K562 (cell line): ENCODE measurements around the gene TBC1D1.

Source experiments
- ARNT ChIP-seq, 2 experiments: fragments of 450-650 bp; IDR thresholded peaks; 2 replicates each; pipeline ENCODE4 v1.6.1; 2016; ENCODE audit warnings: mild to moderate bottlenecking in 1 of 2
- RBFOX2 ChIP-seq: fragments of 200-400 bp; formaldehyde crosslinking; IDR thresholded peaks from 2 replicates; pipeline ENCODE4 v1.6.1; 2017; ENCODE audit warnings: low read depth, mild to moderate bottlenecking, low read length, moderate library complexity
- TF ChIP-seq, protein P1 (sequence below), 3 experiments: fragments of 200-800 bp in 1 of 3; sonication (Bioruptor generic) in 1 of 3; sonication (generic) in 1 of 3; formaldehyde crosslinking in 1 of 3; IDR thresholded peaks; 2 replicates each; pipeline versions ENCODE4 v1.6.1 to v1.8.0; 2016 to 2022; ENCODE audit warnings: mild to moderate bottlenecking in 2 of 3, missing compliant biosample characterization in 2 of 3, missing genetic modification characterization in 2 of 3, missing genetic modification reagents in 1 of 3
- TF ChIP-seq, protein P2 (sequence below), 3 experiments: IDR thresholded peaks in 2 of 3; conservative IDR thresholded peaks in 1 of 3; 2 replicates each; pipeline ENCODE4 v1.5.1; 2011 to 2012; ENCODE audit warnings: low read length in 3 of 3, mild to moderate bottlenecking in 3 of 3, control low read depth in 2 of 3, improper control_type of control experiment in 1 of 3, inconsistent platforms in 1 of 3, low read depth in 1 of 3, mixed read lengths in 1 of 3, moderate library complexity in 1 of 3; ENCODE audit not compliant: insufficient read depth in 2 of 3

DNA sequence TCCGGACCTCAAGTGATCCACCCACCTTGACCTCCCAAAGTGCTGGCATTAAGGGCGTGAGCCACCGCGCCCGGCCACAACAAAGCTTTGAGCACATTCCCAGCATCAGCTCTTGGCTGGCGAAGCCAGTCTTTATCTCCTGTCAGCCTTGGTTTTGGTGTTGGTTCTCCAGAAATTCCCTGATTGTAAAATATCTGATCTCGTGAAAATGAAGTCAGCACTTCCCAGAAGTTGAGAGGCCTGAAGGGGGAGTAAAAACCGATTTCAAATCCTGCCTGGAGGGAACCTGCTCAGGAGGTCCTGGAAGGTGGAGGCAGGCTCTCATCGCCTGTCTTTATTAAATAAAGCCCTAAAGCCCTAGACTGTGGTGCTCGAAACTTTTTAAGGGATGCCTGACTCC, 102.9 kb downstream of the TBC1D1 start:
- TF ChIP-seq RBFOX2, result no peak
- TF ChIP-seq, protein P1, sequence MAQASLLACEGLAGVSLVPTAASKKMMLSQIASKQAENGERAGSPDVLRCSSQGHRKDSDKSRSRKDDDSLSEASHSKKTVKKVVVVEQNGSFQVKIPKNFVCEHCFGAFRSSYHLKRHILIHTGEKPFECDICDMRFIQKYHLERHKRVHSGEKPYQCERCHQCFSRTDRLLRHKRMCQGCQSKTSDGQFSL (CRISPR knock-in tag; IDR thresholded peaks at IDR 0.05), result no peak
- TF ChIP-seq, protein P1 (tag; IDR thresholded peaks at IDR 0.05), result no peak
- TF ChIP-seq, protein P2, sequence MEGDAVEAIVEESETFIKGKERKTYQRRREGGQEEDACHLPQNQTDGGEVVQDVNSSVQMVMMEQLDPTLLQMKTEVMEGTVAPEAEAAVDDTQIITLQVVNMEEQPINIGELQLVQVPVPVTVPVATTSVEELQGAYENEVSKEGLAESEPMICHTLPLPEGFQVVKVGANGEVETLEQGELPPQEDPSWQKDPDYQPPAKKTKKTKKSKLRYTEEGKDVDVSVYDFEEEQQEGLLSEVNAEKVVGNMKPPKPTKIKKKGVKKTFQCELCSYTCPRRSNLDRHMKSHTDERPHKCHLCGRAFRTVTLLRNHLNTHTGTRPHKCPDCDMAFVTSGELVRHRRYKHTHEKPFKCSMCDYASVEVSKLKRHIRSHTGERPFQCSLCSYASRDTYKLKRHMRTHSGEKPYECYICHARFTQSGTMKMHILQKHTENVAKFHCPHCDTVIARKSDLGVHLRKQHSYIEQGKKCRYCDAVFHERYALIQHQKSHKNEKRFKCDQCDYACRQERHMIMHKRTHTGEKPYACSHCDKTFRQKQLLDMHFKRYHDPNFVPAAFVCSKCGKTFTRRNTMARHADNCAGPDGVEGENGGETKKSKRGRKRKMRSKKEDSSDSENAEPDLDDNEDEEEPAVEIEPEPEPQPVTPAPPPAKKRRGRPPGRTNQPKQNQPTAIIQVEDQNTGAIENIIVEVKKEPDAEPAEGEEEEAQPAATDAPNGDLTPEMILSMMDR (IDR thresholded peaks at IDR 0.05 in 2 of 3, conservative IDR thresholded peaks at IDR 0.05 in 1 of 3; ENCODE audit: insufficient read depth in 2 of 3, low read depth in 1 of 3, low read length in 3 of 3), result no peak
- TF ChIP-seq ARNT (IDR thresholded peaks at IDR 0.05), result no peak
